HTERT RPE-1 (cell line): ENCODE data around the gene PAK3.

ENCODE experiments used
- in situ Hi-C: fragments of 300-500 bp; cut with MboI; formaldehyde crosslinking; loops from 4 replicates; pipeline ENCODE4 v1.14.3; 2020; ENCODE audit warnings: low sequenced_read_pairs

PAK3 gene

DNA sequence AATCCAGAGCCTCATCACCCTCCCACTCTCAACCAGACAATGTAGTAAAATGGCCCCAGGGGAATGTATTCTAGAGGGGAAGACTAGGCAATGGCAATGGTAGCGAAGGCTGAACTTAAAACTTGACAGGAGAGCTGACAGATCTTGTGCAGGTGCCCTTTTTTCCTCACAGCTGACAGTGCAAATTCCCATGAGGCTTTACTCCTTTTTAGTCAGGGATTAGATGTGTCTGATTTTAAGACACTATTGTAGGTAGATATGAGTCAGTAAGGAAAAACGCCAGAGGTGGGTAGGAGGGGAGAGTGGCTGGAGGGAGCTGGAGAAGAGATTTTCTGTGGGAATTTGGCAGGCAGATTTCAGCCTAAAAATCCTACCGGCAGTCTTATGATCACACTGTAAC, 163.6 kb downstream of the PAK3 start:
- in situ Hi-C loops: no loop called here

- in situ Hi-C loops: no loop called here
Observed at GRCh38 chrX:111260451-111260850, 164.5 kb downstream of the PAK3 start.

GRCh38 chrX:111262086-111262485, 166.1 kb downstream of the PAK3 start:
- in situ Hi-C loops: no loop called here

DNA sequence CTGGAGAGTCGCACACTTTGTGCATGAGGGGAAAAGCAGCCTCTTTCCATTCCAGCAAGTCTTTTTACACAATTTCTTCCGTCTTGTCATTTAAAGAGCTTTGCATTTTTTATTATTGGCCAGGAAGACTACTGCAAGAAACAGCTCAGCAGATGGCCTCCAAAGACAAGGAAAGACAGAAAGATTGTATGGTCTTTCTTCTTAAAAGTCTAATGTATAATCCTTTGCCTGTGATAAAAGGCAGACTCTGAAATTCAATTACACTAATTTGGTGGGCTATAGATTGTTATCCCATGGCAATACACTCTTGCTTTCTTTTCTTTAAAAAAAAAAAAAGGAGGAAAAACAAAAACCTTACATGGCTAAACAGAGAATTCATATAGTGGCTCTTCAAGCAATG, 168.4 kb downstream of the PAK3 start:
- in situ Hi-C loops: no loop called here

DNA sequence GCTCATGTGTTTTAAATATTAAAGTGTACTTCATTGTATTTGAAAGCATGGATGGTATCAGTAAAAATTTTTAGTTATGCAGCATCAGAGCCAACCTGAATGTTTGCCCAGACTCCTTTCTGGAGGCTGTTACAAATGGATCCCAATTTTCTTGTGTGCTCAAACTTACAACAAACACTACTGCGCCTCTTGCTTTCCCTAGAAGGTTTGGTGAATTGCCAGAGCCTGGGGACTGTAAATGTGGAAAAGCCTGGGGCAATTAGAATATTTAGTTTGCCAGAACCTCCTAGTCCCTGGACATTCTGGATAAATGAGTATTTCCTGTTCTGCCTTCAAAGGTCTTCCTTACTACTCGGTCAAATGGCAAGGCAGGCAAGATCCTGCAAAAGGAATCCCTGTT, 169.5 kb downstream of the PAK3 start:
- in situ Hi-C loops: no loop called here

- in situ Hi-C loops: no loop called here
Observed at GRCh38 chrX:111268506-111268905, 172.5 kb downstream of the PAK3 start.

GRCh38 chrX:111270339-111270738, 174.3 kb downstream of the PAK3 start, which contains the start of gene CAPN6:
TSS of gene CAPN6 (minus strand) at chrX:111270483. CDS start at chrX:111263936, 6,547 bp downstream.
- in situ Hi-C loops: no loop called here
